GM12892 (cell line): Measurements from ENCODE around the gene DLGAP5.

Experiments
- DNase-seq: peaks from one replicate; pipeline ENCODE4 v3.0.0; 2011; ENCODE audit not compliant: insufficient read length
- FAIRE-seq: peaks from 2 replicates; lab custom pipeline; 2011; peaks lifted over from hg19 to GRCh38; lab: Jason Lieb, UNC
- POLR2A ChIP-seq: IDR thresholded peaks from 2 replicates; pipeline ENCODE4 v1.6.1; 2011; ENCODE audit warnings: low read depth, low read length, control low read depth
- POLR2AphosphoS5 ChIP-seq: IDR thresholded peaks from 2 replicates; pipeline ENCODE4 v1.6.1; 2011; ENCODE audit warnings: low read depth, low read length, control low read depth
- TAF1 ChIP-seq: IDR thresholded peaks from 2 replicates; pipeline ENCODE4 v1.6.1; 2011; ENCODE audit warnings: low read depth, mild to moderate bottlenecking, control low read depth, low read length, borderline replicate concordance

Gene DLGAP5

GRCh38 chr14:55115460-55115859, 75.9 kb downstream of the DLGAP5 start:
- peak; percentile 82 for FAIRE-seq
- no peak for TF ChIP-seq POLR2AphosphoS5
- no peak for TF ChIP-seq TAF1
- no peak for TF ChIP-seq POLR2A
- no peak for DNase-seq

GRCh38 chr14:55114720-55115119, 76.7 kb downstream of the DLGAP5 start:
- no peak for DNase-seq
- FAIRE-seq, result no peak
- TF ChIP-seq POLR2A, result no peak
- no peak for TF ChIP-seq POLR2AphosphoS5
- TF ChIP-seq TAF1, result no peak

GRCh38 chr14:55111122-55111708, 80.2 kb downstream of the DLGAP5 start:
- DNase-seq, result no peak
- no peak for FAIRE-seq
- TF ChIP-seq TAF1, result no peak

- DNase-seq (no peak), FAIRE-seq (no peak)
- TF ChIP-seq TAF1, result no peak
- TF ChIP-seq POLR2A, result no peak
- TF ChIP-seq POLR2AphosphoS5, result no peak
Measured at GRCh38 chr14:55109836-55110235, 81.5 kb downstream of the DLGAP5 start.

GRCh38 chr14:55107766-55108554, 83.4 kb downstream of the DLGAP5 start:
- DNase-seq, result no peak
- no peak for TF ChIP-seq POLR2A
- no peak for TF ChIP-seq POLR2AphosphoS5
- TF ChIP-seq TAF1, result no peak
- peak; percentile 42 for FAIRE-seq

GRCh38 chr14:55105991-55106390, 85.4 kb downstream of the DLGAP5 start:
- DNase-seq (no peak), FAIRE-seq (no peak)
- TF ChIP-seq POLR2A, result no peak
- TF ChIP-seq TAF1, result no peak
- no peak for TF ChIP-seq POLR2AphosphoS5

- FAIRE-seq (peak; percentile 17), DNase-seq (no peak)
- TF ChIP-seq POLR2A (no peak), TAF1 (no peak), POLR2AphosphoS5 (no peak)
Measured at GRCh38 chr14:55103971-55104954, 87.1 kb downstream of the DLGAP5 start.

GRCh38 chr14:55103005-55103640, 88.3 kb downstream of the DLGAP5 start:
- FAIRE-seq, result peak; percentile 82
- TF ChIP-seq POLR2AphosphoS5 (peak; percentile 31; the same call in 1 of the 2 replicates), TAF1 (peak; percentile 49; the same call in 1 of the 2 replicates), POLR2A (peak; percentile 37; the same call in 1 of the 2 replicates)
- DNase-seq, result peak; percentile 44

- peak; percentile 91 for FAIRE-seq
- no peak for DNase-seq
- TF ChIP-seq POLR2A (peak; percentile 47; the same call in 1 of the 2 replicates), TAF1 (no peak), POLR2AphosphoS5 (peak; percentile 37; the same call in 1 of the 2 replicates)
Measured at GRCh38 chr14:55102141-55102621, 89.2 kb downstream of the DLGAP5 start.

GRCh38 chr14:55101698-55102097, 89.7 kb downstream of the DLGAP5 start:
- FAIRE-seq, result no peak
- DNase-seq, result no peak
- no peak for TF ChIP-seq POLR2AphosphoS5
- TF ChIP-seq POLR2A, result no peak
- no peak for TF ChIP-seq TAF1
